Thyroid gland (tissue), 4 donors: ENCODE data around the gene DUSP7.

Experiments
- CTCF ChIP-seq, 6 experiments: fragments of 200-600 bp in 3 of 6; fragments of 450-650 bp in 3 of 6; sonication (generic) in 3 of 6; IDR thresholded peaks; one replicate each; pipeline ENCODE4 v1.5.1; 2016 to 2019; ENCODE audit warnings: antibody characterized with exemption in 6 of 6, mild to moderate bottlenecking in 2 of 6, inconsistent platforms in 1 of 6, moderate library complexity in 1 of 6
- POLR2A ChIP-seq, 2 donors: fragments of 450-650 bp; IDR thresholded peaks; one replicate each; pipeline ENCODE4 v1.6.1; 2017; ENCODE audit warnings: antibody characterized with exemption in 2 of 2, mild to moderate bottlenecking in 2 of 2, moderate library complexity in 1 of 2

- no peak for TF ChIP-seq CTCF (IDR thresholded peaks at IDR 0.05)
- no peak for TF ChIP-seq POLR2A (IDR thresholded peaks at IDR 0.05)
Measured at GRCh38 chr3:52099001-52099401, 42.6 kb upstream of the DUSP7 start.
